H1 (cell line): ENCODE measurements around the gene COL9A2. TPM values are rescaled to one million over a fixed set of nuclear protein-coding genes. Genes with fewer than 3 reads are reported as not detected.
A peak's percentile ranks its signal among the peaks of the same experiment; 100 is the strongest.

Experiments
- CTCF ChIA-PET: fragments of 300-600 bp; sonication (Branson Sonifier 250); formaldehyde crosslinking; loops from one replicate; lab custom pipeline; 2021; ENCODE audit not compliant: partially characterized antibody; lab: Charles Lee
- POLR2A ChIA-PET: fragments of 300-600 bp; sonication (Branson Sonifier 250); formaldehyde crosslinking; loops from one replicate; lab custom pipeline; 2021; ENCODE audit warnings: inconsistent platforms; ENCODE audit not compliant: partially characterized antibody; lab: Charles Lee
- DNase-seq, 2 experiments: peaks; one replicate each; pipeline versions ENCODE4 v3.0.0 to v3.0.0-alpha.2; 2010 to 2022; ENCODE audit warnings: low spot score in 2 of 2, low read depth in 1 of 2, mixed read lengths in 1 of 2
- FAIRE-seq: peaks from 2 replicates; lab custom pipeline; 2011; peaks lifted over from hg19 to GRCh38; lab: Jason Lieb, UNC
- H2AFZ ChIP-seq: 2 replicates; pipeline ENCODE4 v1.8.1; 2012; ENCODE audit warnings: low read length, inconsistent platforms
- H2AK5ac ChIP-seq: 2 replicates; pipeline ENCODE4 v1.6.1; 2013; ENCODE audit warnings: low read depth, low read length
- H2BK120ac ChIP-seq: replicated peaks from 2 replicates; pipeline ENCODE3; 2013; ENCODE audit warnings: low read depth, low read length, inconsistent platforms
- H2BK12ac ChIP-seq: 2 replicates; pipeline ENCODE4 v1.6.1; 2013; ENCODE audit warnings: low read depth, low read length
- H2BK15ac ChIP-seq: 2 replicates; pipeline ENCODE4 v1.6.1; 2013; ENCODE audit warnings: low read length
- H2BK20ac ChIP-seq: 2 replicates; pipeline ENCODE4 v1.6.1; 2013; ENCODE audit warnings: low read length
- H2BK5ac ChIP-seq: 2 replicates; pipeline ENCODE4 v1.6.1; 2013; ENCODE audit warnings: low read depth, low read length
- H3K14ac ChIP-seq: 2 replicates; pipeline ENCODE4 v1.6.1; 2013; ENCODE audit warnings: inconsistent platforms; ENCODE audit not compliant: insufficient read length
- H3K18ac ChIP-seq: 2 replicates; pipeline ENCODE4 v1.6.1; 2013; ENCODE audit warnings: low read length; ENCODE audit errors: extremely low read depth
- H3K23ac ChIP-seq: 2 replicates; pipeline ENCODE4 v1.6.1; 2013; ENCODE audit warnings: inconsistent platforms; ENCODE audit not compliant: insufficient read length
- H3K23me2 ChIP-seq: 2 replicates; pipeline ENCODE4 v1.6.1; 2013; ENCODE audit warnings: low read depth, low read length
- H3K27ac ChIP-seq: 2 replicates; pipeline ENCODE4 v1.6.1; 2011; ENCODE audit warnings: low read depth, low read length, inconsistent platforms
- H3K27me3 ChIP-seq, 4 experiments: replicated peaks in 1 of 4; 1 replicate in 1 of 4; 2 replicates in 3 of 4; pipeline versions ENCODE4 v1.6.1 to v1.8.1; 2011 to 2013; ENCODE audit warnings: low read length in 3 of 4, mild to moderate bottlenecking in 3 of 4, inconsistent platforms in 2 of 4, mixed read lengths in 2 of 4, moderate library complexity in 1 of 4; ENCODE audit not compliant: control insufficient read depth in 3 of 4, insufficient read depth in 3 of 4; ENCODE audit errors: extremely low read depth in 1 of 4
- H3K36me3 ChIP-seq, 4 experiments: 2 replicates each; pipeline versions ENCODE4 v1.6.1 to v1.8.1; 2011 to 2013; ENCODE audit warnings: mild to moderate bottlenecking in 4 of 4, low read length in 3 of 4, moderate library complexity in 2 of 4, control low read depth in 1 of 4, inconsistent platforms in 1 of 4; ENCODE audit not compliant: insufficient read depth in 4 of 4, control insufficient read depth in 2 of 4
- H3K4ac ChIP-seq: replicated peaks from 2 replicates; pipeline ENCODE3; 2013; ENCODE audit warnings: low read length, low read depth, mixed read lengths, inconsistent platforms; ENCODE audit not compliant: insufficient read length
- H3K4me1 ChIP-seq, 4 experiments: replicated peaks in 1 of 4; 1 replicate in 1 of 4; 2 replicates in 3 of 4; pipeline versions ENCODE4 v1.6.1 to v1.8.1; 2011 to 2013; ENCODE audit warnings: low read length in 3 of 4, inconsistent platforms in 2 of 4, mixed read lengths in 1 of 4; ENCODE audit not compliant: insufficient read depth in 4 of 4, control insufficient read depth in 3 of 4
- H3K4me2 ChIP-seq, 2 experiments: 2 replicates each; pipeline versions ENCODE4 v1.6.1 to v1.8.1; 2011 to 2013; ENCODE audit warnings: low read depth in 2 of 2, low read length in 2 of 2, control low read depth in 1 of 2, inconsistent platforms in 1 of 2, mild to moderate bottlenecking in 1 of 2; ENCODE audit not compliant: insufficient read depth in 1 of 2
- H3K4me3 ChIP-seq, 4 experiments: fragments of 200-600, 300-600 bp in 1 of 4; sonication (generic), shearing (Covaris generic), sonication (Bioruptor Twin) in 1 of 4; 2 replicates each; pipeline versions ENCODE4 v1.5.1 to v1.8.1; 2011 to 2016; ENCODE audit warnings: low read length in 4 of 4, low read depth in 3 of 4, control low read depth in 2 of 4, inconsistent platforms in 2 of 4, mild to moderate bottlenecking in 2 of 4, mixed read lengths in 1 of 4, moderate library complexity in 1 of 4; ENCODE audit not compliant: insufficient read depth in 2 of 4; ENCODE audit errors: extremely low read depth in 1 of 4
- H3K56ac ChIP-seq: replicated peaks from 2 replicates; pipeline ENCODE3; 2013; ENCODE audit warnings: low read depth, mild to moderate bottlenecking, mixed read lengths, low read length, inconsistent platforms; ENCODE audit not compliant: insufficient read length
- H3K79me1 ChIP-seq: 2 replicates; pipeline ENCODE4 v1.6.1; 2013; ENCODE audit warnings: low read depth, low read length, control low read depth
- H3K79me2 ChIP-seq, 2 experiments: 2 replicates each; pipeline versions ENCODE4 v1.6.1 to v1.8.1; 2012 to 2013; ENCODE audit warnings: low read length in 2 of 2, mild to moderate bottlenecking in 2 of 2, inconsistent platforms in 1 of 2; ENCODE audit not compliant: insufficient read depth in 2 of 2, control insufficient read depth in 1 of 2
- H3K9ac ChIP-seq, 4 experiments: replicated peaks in 1 of 4; 1 replicate in 1 of 4; 2 replicates in 3 of 4; pipeline versions ENCODE4 v1.6.1 to v1.8.1; 2011 to 2013; ENCODE audit warnings: low read depth in 3 of 4, low read length in 3 of 4, control low read depth in 2 of 4, mild to moderate bottlenecking in 2 of 4, moderate library complexity in 2 of 4, inconsistent platforms in 1 of 4; ENCODE audit errors: extremely low read depth in 1 of 4
- H3K9me3 ChIP-seq, 2 experiments: 2 replicates each; pipeline versions ENCODE4 v1.6.1 to v1.8.1; 2012 to 2013; ENCODE audit warnings: mild to moderate bottlenecking in 2 of 2, moderate library complexity in 2 of 2, control low read depth in 1 of 2, inconsistent platforms in 1 of 2, low read depth in 1 of 2, low read length in 1 of 2, mixed read lengths in 1 of 2; ENCODE audit not compliant: insufficient read depth in 2 of 2
- H4K20me1 ChIP-seq, 2 experiments: replicated peaks in 1 of 2; 2 replicates each; pipeline versions ENCODE3 to v1.8.1; 2011 to 2013; ENCODE audit warnings: inconsistent platforms in 2 of 2, low read length in 2 of 2, mild to moderate bottlenecking in 1 of 2; ENCODE audit not compliant: insufficient read depth in 2 of 2, control insufficient read depth in 1 of 2
- H4K5ac ChIP-seq: 2 replicates; pipeline ENCODE4 v1.6.1; 2013; ENCODE audit warnings: low read length, low read depth, mixed read lengths, inconsistent platforms; ENCODE audit not compliant: insufficient read length
- H4K8ac ChIP-seq: 2 replicates; pipeline ENCODE4 v1.8.0; 2013; ENCODE audit warnings: mild to moderate bottlenecking, moderate library complexity, low read length, inconsistent platforms; ENCODE audit not compliant: insufficient read depth; ENCODE audit errors: extremely low read depth
- H4K91ac ChIP-seq: replicated peaks from 2 replicates; pipeline ENCODE3; 2013; ENCODE audit warnings: low read length, mixed read lengths, inconsistent platforms; ENCODE audit not compliant: insufficient read length
- ATF2 ChIP-seq: IDR thresholded peaks from 2 replicates; pipeline ENCODE4 v1.6.1; 2012; ENCODE audit warnings: low read length, inconsistent platforms
- CHD1 ChIP-seq: IDR thresholded peaks from 2 replicates; pipeline ENCODE4 v1.6.1; 2012; ENCODE audit warnings: low read depth, low read length, improper control_type of control experiment
- CHD2 ChIP-seq: IDR thresholded peaks from 2 replicates; pipeline ENCODE4 v1.6.1; 2012; ENCODE audit warnings: low read length, improper control_type of control experiment
- KDM5A ChIP-seq: fragments of 200-600 bp; IDR thresholded peaks from 2 replicates; pipeline ENCODE4 v1.7.1; 2012; ENCODE audit warnings: mild to moderate bottlenecking, low read length, inconsistent platforms, mixed read lengths
- MAX ChIP-seq: IDR thresholded peaks from 2 replicates; pipeline ENCODE4 v1.6.1; 2012; ENCODE audit warnings: inconsistent platforms
- PHF8 ChIP-seq: fragments of 200-600 bp; sonication (generic); conservative IDR thresholded peaks from 2 replicates; pipeline ENCODE4 v1.7.1; 2012; ENCODE audit warnings: low read depth, mild to moderate bottlenecking, inconsistent platforms, low read length, moderate library complexity
- POLR2AphosphoS5 ChIP-seq: IDR thresholded peaks from 2 replicates; pipeline ENCODE4 v1.6.1; 2011; ENCODE audit warnings: low read depth, low read length
- RAD21 ChIP-seq, 2 experiments: IDR thresholded peaks in 1 of 2; conservative IDR thresholded peaks in 1 of 2; 2 replicates each; pipeline ENCODE4 v1.6.1; 2011; ENCODE audit warnings: low read depth in 2 of 2, low read length in 2 of 2, improper control_type of control experiment in 1 of 2, inconsistent platforms in 1 of 2, mild to moderate bottlenecking in 1 of 2, moderate library complexity in 1 of 2
- RFX5 ChIP-seq: IDR thresholded peaks from 2 replicates; pipeline ENCODE4 v1.6.1; 2011; ENCODE audit warnings: low read depth, low read length, improper control_type of control experiment, borderline replicate concordance
- ZNF274 ChIP-seq: IDR thresholded peaks from 2 replicates; pipeline ENCODE4 v1.7.0; 2012; ENCODE audit warnings: low read length, borderline replicate concordance; ENCODE audit errors: extremely low read depth
- WGBS, 2 experiments: shearing (Covaris generic) in 1 of 2; methylation state at CpG; one replicate each; pipeline versions ENCODE4 v1.1.6 to v1.1.7; 2013 to 2015; ENCODE audit warnings: low lambda C conversion rate in 2 of 2, mixed read lengths in 2 of 2, inconsistent platforms in 1 of 2, low coverage in 1 of 2, missing lambda C conversion rate in 1 of 2; ENCODE audit not compliant: insufficient replicate concordance in 2 of 2, insufficient coverage in 1 of 2, insufficient read length in 1 of 2; ENCODE audit errors: extremely low coverage in 1 of 2, missing lambda C conversion rate in 1 of 2; 5-methylcytosine and 5-hydroxymethylcytosine counted together
- polyA plus RNA-seq, 7 experiments: library from polyadenylated mRNA; depleted of rRNA in 3 of 7; stranded (reverse) in 5 of 7; unstranded in 2 of 7; fragments of >200 nt in 5 of 7; fragments of 200-250 nt in 2 of 7; gene quantifications; 1 replicate in 5 of 7; 2 replicates in 1 of 7; 4 replicates in 1 of 7; pipeline versions ENCODE4 v1.2.1 to v1.2.3, GENCODE V29; 2011 to 2013; ENCODE audit warnings: missing spikeins in 2 of 7, mixed read lengths in 2 of 7
- total RNA-seq: library from RNA; stranded (reverse); fragmentation: NEBNext Ultra II Directional; extraction: Animal tissue kit (Norgen Biotek cat#: 25700); gene quantifications from 2 replicates; pipeline ENCODE4 v1.2.1, GENCODE V29; 2021

The COL9A2 gene
- total and polyA plus RNA-seq, 2 of the 8 experiments (the other 6 are each of a cell fraction or from before 2014, with no cell fraction given), result 3.2 to 3.3 TPM

GRCh38 chr1:40256401-40257084, 60.5 kb downstream of the COL9A2 start:
- Histone ChIP-seq H2AK5ac (no peak overlapping the region), H2BK20ac (no peak overlapping the region), H3K79me2 (peaks cover 0 to 25% of the 10 kb centered on the region in 2 experiments; a peak in 2 of 4 replicates), H3K23ac (no peak overlapping the region), H3K9me3 (no peaks in the 10 kb centered on the region), H4K5ac (no peak overlapping the region), H2BK120ac (no peak overlapping the region), H3K14ac (no peak overlapping the region), H2BK5ac (no peak overlapping the region), H3K4me3 (peak overlapping the region; percentile 90 to 98 (median 95)), H3K9ac (no peak overlapping the region), H2AFZ (no peak overlapping the region), H3K4me2 (peak overlapping the region; percentile 49 to 65), H2BK12ac (no peak overlapping the region), H3K23me2 (no peaks in the 10 kb centered on the region), H4K8ac (no peak overlapping the region), H3K79me1 (no peaks in the 10 kb centered on the region), H3K56ac (no peak overlapping the region), H4K20me1 (peaks cover 0 to 1% of the 10 kb centered on the region in 2 experiments), H3K18ac (no peak overlapping the region), H3K36me3 (peaks cover 4 to 19% (median 15%) of the 10 kb centered on the region in 4 experiments; a peak in 6 of 8 replicates), H3K4me1 (no peaks in the 10 kb centered on the region; a peak in 1 of 7 replicates), H3K4ac (no peak overlapping the region), H3K27me3 (no peaks in the 10 kb centered on the region), H3K27ac (no peak overlapping the region), H4K91ac (no peak overlapping the region), H2BK15ac (no peak overlapping the region)
- ChIA-PET CTCF (interaction anchor here (0.6 to 3.1 kb wide), 4 partner anchors 58 to 140 kb away, joined by 3 to 13 read pairs (median 5); no protein-coding TSS in a partner anchor), POLR2A (interaction anchor here (1.3 to 2.4 kb wide), 6 partner anchors 9 to 216 kb away, joined by 3 to 7 read pairs (median 5); partner anchors contain the start of genes CAP1, TMCO2 and ZFP69B)
- FAIRE-seq, result no peak
- WGBS, 2 experiments, result 84% methylated on average over 6 of the region's 6 CpGs; no CpG with 5 or more reads in 1 of the 2 experiments
- DNase-seq, result no peak
- TF ChIP-seq CHD2, result no peak
- TF ChIP-seq ATF2, result no peak
- no peak for TF ChIP-seq RFX5
- no peak for TF ChIP-seq MAX
- no peak for TF ChIP-seq POLR2AphosphoS5
- no peak for TF ChIP-seq CHD1
- TF ChIP-seq KDM5A, result no peak
- TF ChIP-seq PHF8, result no peak
- TF ChIP-seq ZNF274, result no peak
- TF ChIP-seq RAD21 (IDR thresholded peaks at IDR 0.05 in 1 of 2, conservative IDR thresholded peaks at IDR 0.05 in 1 of 2; ENCODE audit: low read depth in 2 of 2, low read length in 2 of 2), result no peak
